HG02870 (cell line): ENCODE data around the gene KLHL26.

Experiments used
- ATAC-seq: cut with Tn5 transposase; IDR thresholded peaks from one replicate; pipeline ENCODE4 v1.9.1; 2021; ENCODE audit warnings: mild to moderate bottlenecking, moderate library complexity; ENCODE audit not compliant: unreplicated experiment

KLHL26 gene

GRCh38 chr19:18645035-18645511, 8.2 kb downstream of the KLHL26 start:
- no peak for ATAC-seq

- ATAC-seq, result no peak
Measured at GRCh38 chr19:18646535-18647370, 9.9 kb downstream of the KLHL26 start.

- ATAC-seq, result no peak
Measured at GRCh38 chr19:18647371-18647767, 10.5 kb downstream of the KLHL26 start.

- ATAC-seq, result no peak
Measured at GRCh38 chr19:18647807-18648206, 11.0 kb downstream of the KLHL26 start.

GRCh38 chr19:18648973-18649315, 12.1 kb downstream of the KLHL26 start:
- ATAC-seq, result no peak

GRCh38 chr19:18649371-18650020, 12.7 kb downstream of the KLHL26 start:
- no peak for ATAC-seq

- no peak for ATAC-seq
Measured at GRCh38 chr19:18650021-18650390, 13.2 kb downstream of the KLHL26 start.

GRCh38 chr19:18650468-18651041, 13.7 kb downstream of the KLHL26 start:
- ATAC-seq, result no peak

GRCh38 chr19:18651300-18651699, 14.5 kb downstream of the KLHL26 start:
- ATAC-seq, result no peak

- ATAC-seq, result no peak
Measured at GRCh38 chr19:18651733-18652132, 14.9 kb downstream of the KLHL26 start.

GRCh38 chr19:18653853-18654252, 17.0 kb downstream of the KLHL26 start:
- no peak for ATAC-seq

- no peak for ATAC-seq
Measured at GRCh38 chr19:18654469-18654868, 17.6 kb downstream of the KLHL26 start.

- no peak for ATAC-seq
Measured at GRCh38 chr19:18655173-18655844, 18.5 kb downstream of the KLHL26 start.

GRCh38 chr19:18656337-18657086, 19.7 kb downstream of the KLHL26 start:
- no peak for ATAC-seq

GRCh38 chr19:18657590-18658365, 20.9 kb downstream of the KLHL26 start:
- no peak for ATAC-seq

GRCh38 chr19:18658366-18658855, 21.6 kb downstream of the KLHL26 start:
- no peak for ATAC-seq

GRCh38 chr19:18659281-18660050, 22.6 kb downstream of the KLHL26 start:
- ATAC-seq, result no peak

- ATAC-seq, result no peak
Measured at GRCh38 chr19:18660051-18660910, 23.5 kb downstream of the KLHL26 start.
